ENCODE data around the gene ESPNL.

ESPNL gene

DNA sequence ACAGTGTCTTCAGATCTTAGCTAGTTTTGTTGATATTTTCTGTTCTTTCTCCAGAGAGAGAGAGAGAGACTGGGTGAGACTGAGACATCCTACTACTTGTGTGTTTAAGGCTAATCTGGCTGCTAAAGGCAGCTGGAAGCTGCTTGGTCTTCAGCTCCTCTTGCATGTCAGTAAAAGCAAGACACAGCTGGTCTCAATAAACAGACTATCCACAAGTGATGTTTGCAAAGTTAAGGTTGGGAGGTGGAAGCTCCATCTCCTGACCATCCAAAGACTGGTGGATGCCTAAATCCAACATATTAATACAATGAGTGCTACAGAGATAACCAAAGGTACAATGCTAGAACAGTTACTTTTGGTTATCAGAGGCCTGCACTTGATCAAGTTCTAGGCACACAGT, 76.5 kb downstream of the ESPNL start:
- no peak for DNase-seq

DNA sequence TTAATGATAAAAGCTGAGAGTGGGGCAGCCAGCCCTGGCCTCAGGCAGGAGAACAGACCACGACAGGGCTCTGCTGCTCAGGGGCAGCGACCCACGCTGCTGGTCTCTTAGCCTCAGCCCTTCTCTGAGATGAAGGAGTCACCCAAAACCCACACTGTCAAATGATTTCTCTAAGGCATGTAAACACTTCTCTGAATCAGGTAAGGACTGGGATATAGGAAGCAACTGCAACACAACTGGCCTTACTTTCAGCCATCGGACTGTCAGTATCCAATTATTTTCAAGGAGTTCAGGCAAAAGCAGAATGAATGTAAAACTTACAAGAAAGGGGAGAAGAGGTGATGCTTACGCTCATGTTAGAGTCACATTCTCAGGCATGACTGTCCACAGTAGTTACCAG, 80.4 kb downstream of the ESPNL start:
- no peak for DNase-seq

DNA sequence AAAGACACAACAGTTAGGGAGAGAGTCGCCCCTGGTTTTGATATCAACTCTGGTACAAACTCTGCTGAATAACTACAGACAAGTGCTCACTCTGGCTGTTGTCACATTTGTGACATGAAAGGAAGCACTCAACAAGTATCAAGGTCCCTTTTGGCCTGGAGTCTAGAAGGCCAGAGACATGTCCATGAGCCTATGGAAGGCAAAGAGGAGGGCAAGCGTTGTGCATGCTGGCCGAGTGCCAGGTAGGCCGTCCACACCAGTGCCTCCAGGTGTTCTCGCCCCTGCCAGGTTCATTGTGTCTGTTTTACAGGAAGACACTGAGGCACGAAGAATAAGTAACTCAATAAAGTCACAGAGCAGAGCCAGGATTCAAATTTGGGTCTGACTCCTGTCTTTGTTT, 82.2 kb downstream of the ESPNL start:
- DNase-seq, result no peak

All from activated CD4-positive, alpha-beta T cell treated with anti-CD3 and anti-CD28 coated beads for 4 hours (primary cell).